Panc1 (cell line): Measurements from ENCODE around the gene KCTD5. TPM values are rescaled to one million over a fixed set of nuclear protein-coding genes. Genes with fewer than 3 reads are reported as not detected.

Source experiments
- ATAC-seq: fragments of 200-7000 bp; cut with Tn5 transposase; 2 replicates; pipeline ENCODE4 v1.9.1; 2020; ENCODE audit warnings: mild to moderate bottlenecking, moderate library complexity
- BruUV-seq: library from RNA; stranded (reverse); fragments of 400-500 nt; replicated peaks from 2 replicates; lab custom pipeline; 2021; lab: Mats Ljungman, UMichigan
- CTCF ChIA-PET: fragments of 300-600 bp; sonication (Branson Sonifier 250); formaldehyde crosslinking; loops from one replicate; lab custom pipeline; 2022; ENCODE audit warnings: antibody characterized with exemption; lab: Charles Lee
- POLR2A ChIA-PET: fragments of 300-600 bp; sonication (Branson Sonifier 250); formaldehyde crosslinking; loops from one replicate; lab custom pipeline; 2022; ENCODE audit warnings: antibody characterized with exemption; lab: Charles Lee
- DNase-seq: peaks from one replicate; pipeline ENCODE4 v3.0.0-alpha.2; 2010; ENCODE audit warnings: low read depth, low spot score
- H3K27ac ChIP-seq: 2 replicates; pipeline ENCODE4 v1.5.1; 2011; ENCODE audit warnings: mild to moderate bottlenecking, low read length, inconsistent platforms
- H3K27me3 ChIP-seq: fragments of 200-500 bp; sonication (Bioruptor generic); 2 replicates; pipeline ENCODE4 v1.6.0; 2014; ENCODE audit warnings: low read length, inconsistent platforms; ENCODE audit not compliant: control insufficient read depth, insufficient read depth
- H3K36me3 ChIP-seq: fragments of 200-500 bp; sonication (Bioruptor generic); 2 replicates; pipeline ENCODE4 v1.5.1; 2014; ENCODE audit warnings: inconsistent platforms, mild to moderate bottlenecking, low read length, moderate library complexity; ENCODE audit not compliant: control insufficient read depth, insufficient read depth
- H3K4me1 ChIP-seq: 2 replicates; pipeline ENCODE4 v1.5.1; 2011; ENCODE audit warnings: inconsistent platforms, mild to moderate bottlenecking, low read length, moderate library complexity; ENCODE audit not compliant: control insufficient read depth, insufficient read depth
- H3K4me3 ChIP-seq, 2 experiments: 2 replicates each; pipeline ENCODE4 v1.5.1; 2011 to 2012; ENCODE audit warnings: low read depth in 2 of 2, low read length in 2 of 2, mild to moderate bottlenecking in 2 of 2, inconsistent platforms in 1 of 2, moderate library complexity in 1 of 2
- H3K9me3 ChIP-seq: fragments of 200-500 bp; sonication (Bioruptor generic); 2 replicates; pipeline ENCODE4 v1.5.1; 2014; ENCODE audit warnings: low read depth, mild to moderate bottlenecking, inconsistent platforms, low read length, moderate library complexity; ENCODE audit not compliant: control insufficient read depth, insufficient read depth
- CTCF ChIP-seq: fragments of 450-650 bp; IDR thresholded peaks from 2 replicates; pipeline ENCODE4 v1.5.1; 2017; ENCODE audit warnings: mild to moderate bottlenecking
- POLR2AphosphoS5 ChIP-seq: IDR thresholded peaks from 2 replicates; pipeline ENCODE4 v1.6.1; 2012; ENCODE audit warnings: mild to moderate bottlenecking, low read depth, low read length, moderate library complexity
- REST ChIP-seq, 2 experiments: IDR thresholded peaks; 2 replicates each; pipeline ENCODE4 v1.6.1; 2011 to 2012; ENCODE audit warnings: low read depth in 2 of 2, control low read depth in 1 of 2, low read length in 1 of 2, mild to moderate bottlenecking in 1 of 2, moderate library complexity in 1 of 2; ENCODE audit not compliant: insufficient read depth in 1 of 2
- SIN3A ChIP-seq: IDR thresholded peaks from 2 replicates; pipeline ENCODE4 v1.6.1; 2012; ENCODE audit warnings: low read depth, mild to moderate bottlenecking, low read length, moderate library complexity, borderline replicate concordance; ENCODE audit not compliant: insufficient read depth
- TCF7L2 ChIP-seq: IDR thresholded peaks from 2 replicates; pipeline ENCODE4 v1.6.1; 2011; ENCODE audit warnings: mild to moderate bottlenecking, low read depth, low read length, inconsistent platforms
- in situ Hi-C: cut with HindIII; loops from 2 replicates; pipeline ENCODE4 v1.10.0; 2016; ENCODE audit warnings: low sequenced_read_pairs, low pct_unique_long_range_greater_than_20kb
- intact Hi-C: fragments of 100-400 bp; cut with micrococcal nuclease; formaldehyde crosslinking; loops from one replicate; pipeline ENCODE4 v1.10.0; 2022; ENCODE audit not compliant: unreplicated experiment
- total RNA-seq: library from RNA; stranded (reverse); gene quantifications from one replicate; pipeline ENCODE4 v1.2.1, GENCODE V29; 2021; ENCODE audit not compliant: unreplicated experiment

The KCTD5 gene
- total RNA-seq, 1 experiment from 2014 or later, result 61.1 TPM

- in situ Hi-C loops, result no loop called here
- no TSS peak for BruUV-seq
- H3K4me3 ChIP-seq, result no peak overlapping the region
- no peak for DNase-seq
- intact Hi-C loops, result no loop called here
- ChIA-PET POLR2A (no interaction called here), CTCF (no interaction called here)
- H3K9me3 ChIP-seq, result no peaks in the 10 kb centered on the region
- ATAC-seq, result no peak
- H3K27ac ChIP-seq, result no peak overlapping the region
- TF ChIP-seq SIN3A, result no peak
- TF ChIP-seq POLR2AphosphoS5, result no peak
- no peaks in the 10 kb centered on the region for H3K4me1 ChIP-seq
- H3K27me3 ChIP-seq, result no peaks in the 10 kb centered on the region
- H3K36me3 ChIP-seq, result peaks cover 3% of the 10 kb centered on the region
These were observed 18.9 kb downstream of the KCTD5 start for GRCh38 chr16:2701272-2701671.

- no peak for ATAC-seq
- no peak for TF ChIP-seq REST (IDR thresholded peaks at IDR 0.05; ENCODE audit: insufficient read depth in 1 of 2, low read depth in 2 of 2, low read length in 1 of 2)
- no peak for TF ChIP-seq POLR2AphosphoS5
- intact Hi-C loops, result no loop called here
- ChIA-PET POLR2A (no interaction called here), CTCF (no interaction called here)
- BruUV-seq, result no TSS peak
- H3K9me3 ChIP-seq, result no peaks in the 10 kb centered on the region
- no peak overlapping the region for H3K4me3 ChIP-seq
- no peaks in the 10 kb centered on the region for H3K4me1 ChIP-seq
- H3K36me3 ChIP-seq, result peaks cover 3% of the 10 kb centered on the region
- H3K27me3 ChIP-seq, result no peaks in the 10 kb centered on the region
- in situ Hi-C loops, result no loop called here
- no peak for DNase-seq
- H3K27ac ChIP-seq, result no peak overlapping the region
These were observed 19.6 kb downstream of the KCTD5 start for GRCh38 chr16:2701713-2702437.

- POLR2A ChIA-PET, result no interaction called here
- TF ChIP-seq TCF7L2 (no peak), REST (IDR thresholded peaks at IDR 0.05; ENCODE audit: insufficient read depth in 1 of 2, low read depth in 2 of 2, low read length in 1 of 2) (no peak), CTCF (no peak), POLR2AphosphoS5 (no peak), SIN3A (no peak)
- no peak for ATAC-seq
- H3K4me3 ChIP-seq, result no peak overlapping the region
- in situ Hi-C loops (no loop called here), intact Hi-C loops (no loop called here)
- H3K27ac ChIP-seq, result no peak overlapping the region
- H3K27me3 ChIP-seq, result no peaks in the 10 kb centered on the region
- no peaks in the 10 kb centered on the region for H3K4me1 ChIP-seq
- no peaks in the 10 kb centered on the region for H3K9me3 ChIP-seq
- no peak for DNase-seq
- peaks cover under 1% of the 10 kb centered on the region for H3K36me3 ChIP-seq
- no TSS peak for BruUV-seq
- CTCF ChIA-PET, result no interaction called here
These were observed 20.1 kb downstream of the KCTD5 start for GRCh38 chr16:2702438-2702825.
